ENCODE data around the gene FASTK.

DNA sequence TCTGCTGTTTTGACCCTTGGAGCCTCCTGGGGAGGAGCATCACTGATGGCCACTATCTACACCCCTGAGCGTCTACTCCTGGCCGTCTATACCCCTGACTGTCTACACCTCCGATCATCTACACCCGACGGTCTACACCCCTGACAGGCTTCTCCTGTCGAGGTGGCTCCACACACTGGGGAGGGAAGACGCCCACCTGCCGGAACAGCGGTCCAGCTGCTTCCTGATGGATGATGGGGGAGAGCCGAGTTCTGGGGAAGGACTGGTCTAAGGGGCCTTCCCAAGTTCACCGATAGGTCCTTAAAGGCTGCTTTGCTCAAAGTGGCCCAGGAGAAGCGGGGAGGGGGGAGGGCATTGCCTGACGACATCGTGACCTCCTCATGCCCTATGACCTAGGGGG lies 47.5 kb upstream of the FASTK start:
- TF ChIP-seq BHLHE40 (IDR thresholded peaks at IDR 0.05; ENCODE audit: borderline replicate concordance) (no peak), ELF4 (IDR thresholded peaks at IDR 0.05) (no peak), ARNT (IDR thresholded peaks at IDR 0.05) (no peak), L3MBTL2 (conservative IDR thresholded peaks at IDR 0.05) (no peak), HDGF (IDR thresholded peaks at IDR 0.05; ENCODE audit: borderline replicate concordance) (no peak)
- TF ChIP-seq, protein P1, sequence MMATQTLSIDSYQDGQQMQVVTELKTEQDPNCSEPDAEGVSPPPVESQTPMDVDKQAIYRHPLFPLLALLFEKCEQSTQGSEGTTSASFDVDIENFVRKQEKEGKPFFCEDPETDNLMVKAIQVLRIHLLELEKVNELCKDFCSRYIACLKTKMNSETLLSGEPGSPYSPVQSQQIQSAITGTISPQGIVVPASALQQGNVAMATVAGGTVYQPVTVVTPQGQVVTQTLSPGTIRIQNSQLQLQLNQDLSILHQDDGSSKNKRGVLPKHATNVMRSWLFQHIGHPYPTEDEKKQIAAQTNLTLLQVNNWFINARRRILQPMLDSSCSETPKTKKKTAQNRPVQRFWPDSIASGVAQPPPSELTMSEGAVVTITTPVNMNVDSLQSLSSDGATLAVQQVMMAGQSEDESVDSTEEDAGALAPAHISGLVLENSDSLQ (IDR thresholded peaks at IDR 0.05): no peak

Data from HEK293T (cell line).